Cerebellar nuclear complex (tissue), 1 donor: ENCODE measurements around the gene DNAH9.

Source experiments
- DNase-seq, 2 experiments: peaks; one replicate each; lab custom pipeline; 2025; lab: John Stamatoyannopoulos, UW

Gene DNAH9

DNA sequence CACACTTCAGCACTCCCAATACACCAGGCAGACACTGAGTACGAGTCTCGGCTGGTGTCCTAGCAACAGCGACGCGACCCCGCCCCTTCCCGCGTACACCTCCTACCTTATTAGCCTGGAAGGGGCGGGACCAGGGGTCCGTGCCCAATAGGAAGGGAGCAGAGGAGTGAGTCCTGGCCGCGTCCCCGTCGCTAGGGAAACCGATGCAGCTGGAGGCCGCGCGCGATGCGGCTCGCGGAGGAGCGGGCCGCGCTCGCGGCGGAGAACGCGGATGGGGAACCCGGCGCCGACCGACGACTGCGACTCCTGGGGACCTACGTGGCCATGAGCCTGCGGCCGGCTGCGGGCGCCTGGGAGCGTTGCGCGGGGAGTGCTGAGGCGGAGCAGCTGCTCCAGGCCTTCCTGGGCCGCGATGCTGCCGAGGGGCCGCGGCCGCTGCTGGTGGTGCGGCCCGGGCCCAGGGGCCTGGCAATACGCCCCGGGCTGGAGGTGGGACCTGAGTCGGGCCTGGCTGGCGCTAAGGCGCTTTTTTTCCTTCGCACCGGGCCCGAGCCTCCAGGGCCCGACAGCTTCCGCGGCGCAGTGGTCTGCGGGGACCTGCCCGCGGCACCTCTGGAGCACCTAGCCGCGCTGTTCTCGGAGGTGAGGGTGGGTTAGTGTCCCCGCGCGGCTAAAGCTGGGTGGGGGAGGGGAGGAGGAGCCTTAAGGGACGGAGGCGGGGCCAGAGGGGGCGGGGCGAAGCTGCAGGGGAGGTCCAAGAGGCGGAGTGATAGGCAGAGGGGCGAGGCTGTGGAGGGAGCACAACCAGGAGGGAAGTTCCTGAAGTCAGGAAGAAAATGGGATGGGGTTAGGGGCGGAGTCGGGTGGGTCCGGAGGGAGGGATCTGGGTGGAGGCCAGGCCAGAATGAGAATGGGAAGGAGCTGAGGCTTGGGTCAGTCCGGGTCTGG lies at the start of gene DNAH9:
Gene DNAH9, plus strand, starts transcription at position 197 of the 948 bp plus-strand sequence. Its CDS starts 29 bp downstream, at position 226.
- DNase-seq, result no peak

DNA sequence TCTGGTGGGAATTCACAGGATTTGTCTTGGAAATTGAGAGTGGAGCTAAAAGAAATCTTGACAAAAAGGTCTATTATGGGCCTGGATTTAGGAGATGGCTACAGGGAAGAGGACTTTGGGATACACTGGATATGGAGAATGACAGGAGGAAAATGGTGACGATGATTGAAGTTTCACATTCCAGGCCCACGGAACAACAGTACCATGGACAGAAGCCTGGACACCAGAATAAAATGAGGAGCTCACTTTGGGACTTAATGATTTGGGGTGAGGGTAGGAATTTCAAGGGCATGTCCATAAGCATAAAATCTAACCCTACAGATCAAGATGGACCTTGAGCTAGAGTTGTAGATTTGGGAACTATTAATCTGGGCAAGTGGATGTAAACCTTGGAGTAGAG lies 47.8 kb upstream of the DNAH9 start:
- no peak for DNase-seq

DNA sequence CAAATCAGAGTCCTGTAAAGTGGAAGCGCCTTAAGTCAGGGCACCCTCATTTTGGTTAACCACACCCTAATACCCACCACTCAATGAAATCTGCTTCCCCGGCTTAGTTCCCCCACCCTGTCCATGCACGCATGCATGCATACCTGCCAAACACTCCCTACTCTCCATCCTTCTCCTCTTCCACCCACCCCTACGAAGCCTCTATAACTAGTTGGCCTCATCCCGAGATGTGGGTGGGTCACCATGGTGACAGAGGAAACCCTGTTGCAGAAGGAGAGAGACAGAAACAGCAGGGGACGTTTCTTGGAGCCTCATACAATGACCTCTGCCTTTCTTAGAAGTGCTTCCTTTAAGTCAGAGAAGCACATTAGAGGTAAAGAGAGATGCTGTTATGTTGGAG lies 46.8 kb upstream of the DNAH9 start:
- DNase-seq, result no peak

GRCh38 chr17:11553135-11553534 lies 45.1 kb upstream of the DNAH9 start:
- no peak for DNase-seq

DNA sequence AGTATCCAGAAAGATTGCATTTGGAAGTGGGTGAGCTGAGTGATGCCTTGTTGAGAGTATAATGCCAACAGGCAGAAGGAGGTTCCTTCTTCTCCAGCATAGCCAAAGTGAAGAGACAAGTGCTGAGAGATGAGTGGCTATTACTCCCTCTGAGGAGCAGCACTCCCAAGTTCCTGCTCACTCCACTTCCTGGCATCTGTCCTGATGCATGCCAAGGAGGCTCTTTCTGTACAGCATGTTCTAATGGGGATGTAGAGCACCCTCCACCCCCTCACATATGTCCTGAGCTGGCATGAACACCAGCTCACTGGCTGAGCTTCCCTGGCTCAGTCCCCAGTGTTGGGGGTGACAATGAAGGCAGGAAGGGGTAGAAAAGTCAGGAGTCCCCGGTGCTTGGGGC lies 44.2 kb upstream of the DNAH9 start:
- DNase-seq, result no peak

- DNase-seq, result no peak
Measured at GRCh38 chr17:11554542-11554941, 43.7 kb upstream of the DNAH9 start.

GRCh38 chr17:11555530-11555929 lies 42.7 kb upstream of the DNAH9 start:
- no peak for DNase-seq

GRCh38 chr17:11557727-11558452 lies 40.4 kb upstream of the DNAH9 start:
- no peak for DNase-seq

DNA sequence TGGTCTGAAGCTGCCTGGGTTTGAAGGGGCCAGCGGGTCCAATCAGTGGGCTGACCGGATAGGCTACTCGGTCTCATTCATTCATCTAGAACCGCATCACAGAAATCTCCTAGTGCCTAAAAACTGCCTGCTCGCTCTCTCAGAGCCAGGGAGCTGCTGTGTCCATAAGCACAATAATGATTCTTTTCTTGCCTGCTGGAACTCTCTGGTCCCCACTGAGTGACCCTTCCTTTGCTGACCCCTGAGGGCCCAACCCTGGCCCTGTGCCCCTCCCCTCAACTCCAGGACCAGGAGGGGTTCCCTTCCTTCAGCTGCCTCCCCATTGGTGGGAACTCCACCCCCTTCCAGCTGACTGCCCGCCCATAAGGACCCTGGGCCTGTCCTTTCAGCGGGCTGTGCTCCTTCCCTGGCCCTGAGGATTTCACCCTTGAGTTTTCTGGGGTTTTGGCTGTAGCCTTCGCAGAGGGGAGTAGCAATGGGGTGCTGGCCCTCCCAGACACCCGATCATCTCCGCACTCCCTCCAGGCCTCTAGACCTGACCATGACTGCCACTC lies 39.5 kb upstream of the DNAH9 start:
- no peak for DNase-seq

DNA sequence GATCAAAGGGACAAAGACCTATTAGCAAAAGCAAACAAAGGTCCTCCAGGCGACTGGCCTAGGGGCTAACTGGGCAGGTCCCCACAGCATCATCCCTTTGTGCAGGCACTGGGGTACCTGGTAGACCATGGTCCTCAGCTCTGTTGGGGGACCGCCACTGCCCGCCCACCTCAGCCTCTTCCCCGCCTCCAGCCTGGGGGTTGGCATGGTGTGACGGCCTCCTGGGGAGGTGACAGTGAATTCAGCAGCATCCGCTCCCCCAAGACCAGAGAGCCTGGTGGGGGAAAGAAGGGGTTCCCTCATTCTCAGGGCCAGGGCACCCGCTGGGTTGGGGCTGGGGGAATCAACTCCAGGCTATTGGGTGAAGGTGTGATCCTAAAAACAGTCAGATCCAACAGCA lies 38.7 kb upstream of the DNAH9 start:
- DNase-seq, result no peak

GRCh38 chr17:11561281-11561680 lies 37.0 kb upstream of the DNAH9 start:
- DNase-seq, result no peak

- DNase-seq, result no peak
Measured at GRCh38 chr17:11561702-11562101, 36.6 kb upstream of the DNAH9 start.

- no peak for DNase-seq
Measured at GRCh38 chr17:11564589-11565380, 33.5 kb upstream of the DNAH9 start.

- DNase-seq, result no peak
Measured at GRCh38 chr17:11565591-11565990, 32.7 kb upstream of the DNAH9 start.

DNA sequence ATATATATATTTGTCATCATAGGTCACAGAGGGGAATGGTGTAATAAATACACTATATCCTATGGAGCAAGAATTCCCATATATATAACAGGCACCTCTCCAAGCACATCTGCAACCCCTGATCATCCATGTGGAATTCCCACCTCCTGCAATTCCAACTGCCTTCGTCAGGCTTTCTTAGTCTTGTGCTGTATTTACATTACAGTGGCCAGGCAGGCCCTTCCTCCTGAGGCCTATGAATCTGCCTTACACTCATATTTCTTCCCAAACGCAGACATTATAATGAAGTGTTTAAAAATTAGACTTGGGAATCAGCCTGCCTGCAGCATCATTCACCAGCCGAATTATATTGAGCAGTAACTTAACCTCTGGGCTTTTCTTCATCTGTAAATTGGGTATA lies 19.3 kb upstream of the DNAH9 start:
- DNase-seq, result no peak

GRCh38 chr17:11580677-11581076 lies 17.6 kb upstream of the DNAH9 start:
- no peak for DNase-seq

DNA sequence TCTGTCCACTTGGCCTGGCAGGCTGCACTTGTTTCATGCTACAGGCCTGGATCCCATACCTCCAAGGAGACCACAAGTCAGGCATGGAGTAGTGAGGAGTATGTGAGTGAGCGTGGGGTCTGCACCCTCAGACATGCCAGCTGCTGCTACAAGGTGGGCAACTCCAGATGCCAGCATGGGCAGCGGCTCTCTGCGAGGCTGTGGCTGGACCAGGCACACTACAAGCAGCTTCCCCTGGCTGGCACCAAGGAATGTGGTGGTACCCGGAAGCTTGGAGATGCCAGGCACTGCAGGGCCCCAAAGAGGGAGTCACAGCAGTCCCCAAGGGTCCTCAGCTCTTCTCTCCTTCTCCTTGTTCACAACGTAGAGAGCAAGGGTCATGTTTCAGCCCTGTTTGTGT lies 16.1 kb upstream of the DNAH9 start:
- no peak for DNase-seq

GRCh38 chr17:11583306-11583992 lies 14.8 kb upstream of the DNAH9 start:
- DNase-seq, result no peak

GRCh38 chr17:11589716-11590115 lies 8.6 kb upstream of the DNAH9 start:
- no peak for DNase-seq

GRCh38 chr17:11601661-11602060 lies 3.4 kb downstream of the DNAH9 start:
- DNase-seq, result no peak

GRCh38 chr17:11608396-11608795 lies 10.1 kb downstream of the DNAH9 start:
- no peak for DNase-seq
